ENCODE data around the gene MDC1. TPM values are rescaled to one million over a fixed set of nuclear protein-coding genes. Genes with fewer than 3 reads are reported as not detected.

The MDC1 gene
- total RNA-seq, 1 donor from 2014 or later, result 24.5 TPM

DNA sequence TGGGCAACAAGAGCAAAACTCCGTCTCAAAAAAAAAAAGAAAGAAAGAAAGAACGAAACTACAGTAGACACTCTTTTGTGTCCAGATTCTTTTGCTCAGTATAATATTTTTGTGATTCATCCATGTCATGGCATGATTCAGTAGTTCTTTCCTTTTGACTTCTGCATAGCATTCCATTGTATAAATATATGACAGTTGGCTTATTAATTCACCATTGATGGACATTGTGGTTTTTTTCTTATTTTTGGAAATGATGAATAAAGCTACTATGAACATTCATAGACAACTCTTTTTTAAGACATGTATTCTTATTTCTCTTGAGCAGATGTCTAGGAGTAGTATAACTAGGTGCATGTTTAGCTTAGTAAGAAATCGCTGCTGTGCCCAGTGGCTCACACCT lies 37.5 kb upstream of the MDC1 start:
- ATAC-seq, result no peak

DNA sequence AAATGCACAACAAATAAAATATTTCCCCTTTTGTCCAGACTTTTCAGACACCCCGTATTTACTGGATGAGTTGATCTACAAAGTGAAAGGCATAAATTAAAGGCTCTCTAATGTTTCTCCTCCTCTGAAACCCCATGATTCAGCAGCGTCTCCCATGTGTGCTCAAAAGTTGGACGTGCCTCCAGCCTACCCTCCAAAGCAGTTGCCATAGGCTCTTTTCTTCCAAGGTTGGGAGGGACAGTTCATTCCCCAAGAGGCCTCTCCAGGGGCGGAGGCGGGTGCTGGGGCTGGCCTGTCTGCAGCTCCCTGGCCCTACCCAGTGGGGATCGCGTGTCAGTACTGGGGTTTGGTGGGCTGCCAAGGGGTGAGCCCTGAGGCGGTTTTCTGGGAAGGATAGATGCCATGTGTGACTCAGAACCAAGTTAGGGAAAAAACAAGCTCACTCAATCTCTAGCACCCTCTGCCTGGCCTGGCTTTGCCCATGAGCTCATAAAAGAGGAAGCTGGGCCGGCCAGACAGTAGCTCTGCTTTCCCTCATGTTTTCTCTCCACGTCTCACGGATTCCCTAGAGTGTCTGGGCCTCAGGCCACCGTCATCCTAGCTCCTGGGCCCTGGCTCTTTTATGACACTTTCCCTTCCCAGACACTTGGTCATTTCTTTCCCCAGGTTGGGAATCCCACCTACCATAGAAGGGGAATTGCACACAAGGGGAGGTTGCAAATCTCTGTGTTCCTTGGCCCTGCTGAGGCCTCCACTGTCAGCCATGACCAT lies 35.3 kb upstream of the MDC1 start:
- Histone ChIP-seq H3K36me3 (no peaks in the 10 kb centered on the region), H3K4me1 (peaks cover 52% of the 10 kb centered on the region), H3K4me3 (no peak overlapping the region), H3K9me3 (no peaks in the 10 kb centered on the region), H3K27me3 (ENCODE audit: low read depth) (no peaks in the 10 kb centered on the region), H3K27ac (peak overlapping the region; percentile 86)
- DNase-seq (peak; percentile 87), ATAC-seq (peak; percentile 92 to 93)
- TF ChIP-seq, protein P1, sequence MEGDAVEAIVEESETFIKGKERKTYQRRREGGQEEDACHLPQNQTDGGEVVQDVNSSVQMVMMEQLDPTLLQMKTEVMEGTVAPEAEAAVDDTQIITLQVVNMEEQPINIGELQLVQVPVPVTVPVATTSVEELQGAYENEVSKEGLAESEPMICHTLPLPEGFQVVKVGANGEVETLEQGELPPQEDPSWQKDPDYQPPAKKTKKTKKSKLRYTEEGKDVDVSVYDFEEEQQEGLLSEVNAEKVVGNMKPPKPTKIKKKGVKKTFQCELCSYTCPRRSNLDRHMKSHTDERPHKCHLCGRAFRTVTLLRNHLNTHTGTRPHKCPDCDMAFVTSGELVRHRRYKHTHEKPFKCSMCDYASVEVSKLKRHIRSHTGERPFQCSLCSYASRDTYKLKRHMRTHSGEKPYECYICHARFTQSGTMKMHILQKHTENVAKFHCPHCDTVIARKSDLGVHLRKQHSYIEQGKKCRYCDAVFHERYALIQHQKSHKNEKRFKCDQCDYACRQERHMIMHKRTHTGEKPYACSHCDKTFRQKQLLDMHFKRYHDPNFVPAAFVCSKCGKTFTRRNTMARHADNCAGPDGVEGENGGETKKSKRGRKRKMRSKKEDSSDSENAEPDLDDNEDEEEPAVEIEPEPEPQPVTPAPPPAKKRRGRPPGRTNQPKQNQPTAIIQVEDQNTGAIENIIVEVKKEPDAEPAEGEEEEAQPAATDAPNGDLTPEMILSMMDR (IDR thresholded peaks at IDR 0.05), result no peak
- intact Hi-C loops (cut with DNase I), result no loop called here

More for the DNA sequence above, 37.5 kb upstream of the MDC1 start:
- no peaks in the 10 kb centered on the region for H3K36me3 ChIP-seq
- no peak overlapping the region for H3K4me3 ChIP-seq
- no peak for DNase-seq
- H3K27ac ChIP-seq, result no peak overlapping the region
- intact Hi-C loops (cut with DNase I), result no loop called here
- H3K9me3 ChIP-seq, result no peaks in the 10 kb centered on the region
- TF ChIP-seq, protein P1 (IDR thresholded peaks at IDR 0.05), result no peak
- peaks cover 40% of the 10 kb centered on the region for H3K4me1 ChIP-seq
- H3K27me3 ChIP-seq (ENCODE audit: low read depth), result no peaks in the 10 kb centered on the region

DNA sequence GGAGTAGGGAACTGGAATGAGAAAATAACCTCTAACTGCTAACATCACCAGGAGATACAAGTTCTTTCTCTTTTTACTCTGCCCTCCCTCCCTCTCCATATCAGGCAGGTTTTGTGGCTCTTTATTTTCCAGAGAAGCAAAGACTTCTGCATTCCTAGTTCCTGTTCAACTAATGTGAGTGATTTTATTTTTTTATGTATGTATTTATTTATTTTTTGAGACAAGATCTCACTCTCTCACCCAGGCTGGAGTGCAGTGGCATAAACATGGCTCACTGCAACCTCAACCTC lies 33.2 kb upstream of the MDC1 start:
- DNase-seq (no peak), ATAC-seq (no peak)
- H3K4me3 ChIP-seq, result no peak overlapping the region
- H3K4me1 ChIP-seq, result peaks cover 57% of the 10 kb centered on the region
- no peaks in the 10 kb centered on the region for H3K27me3 ChIP-seq (ENCODE audit: low read depth)
- no peak overlapping the region for H3K27ac ChIP-seq
- TF ChIP-seq, protein P1 (IDR thresholded peaks at IDR 0.05), result no peak
- no peaks in the 10 kb centered on the region for H3K36me3 ChIP-seq
- intact Hi-C loops (cut with DNase I), result no loop called here
- no peaks in the 10 kb centered on the region for H3K9me3 ChIP-seq

DNA sequence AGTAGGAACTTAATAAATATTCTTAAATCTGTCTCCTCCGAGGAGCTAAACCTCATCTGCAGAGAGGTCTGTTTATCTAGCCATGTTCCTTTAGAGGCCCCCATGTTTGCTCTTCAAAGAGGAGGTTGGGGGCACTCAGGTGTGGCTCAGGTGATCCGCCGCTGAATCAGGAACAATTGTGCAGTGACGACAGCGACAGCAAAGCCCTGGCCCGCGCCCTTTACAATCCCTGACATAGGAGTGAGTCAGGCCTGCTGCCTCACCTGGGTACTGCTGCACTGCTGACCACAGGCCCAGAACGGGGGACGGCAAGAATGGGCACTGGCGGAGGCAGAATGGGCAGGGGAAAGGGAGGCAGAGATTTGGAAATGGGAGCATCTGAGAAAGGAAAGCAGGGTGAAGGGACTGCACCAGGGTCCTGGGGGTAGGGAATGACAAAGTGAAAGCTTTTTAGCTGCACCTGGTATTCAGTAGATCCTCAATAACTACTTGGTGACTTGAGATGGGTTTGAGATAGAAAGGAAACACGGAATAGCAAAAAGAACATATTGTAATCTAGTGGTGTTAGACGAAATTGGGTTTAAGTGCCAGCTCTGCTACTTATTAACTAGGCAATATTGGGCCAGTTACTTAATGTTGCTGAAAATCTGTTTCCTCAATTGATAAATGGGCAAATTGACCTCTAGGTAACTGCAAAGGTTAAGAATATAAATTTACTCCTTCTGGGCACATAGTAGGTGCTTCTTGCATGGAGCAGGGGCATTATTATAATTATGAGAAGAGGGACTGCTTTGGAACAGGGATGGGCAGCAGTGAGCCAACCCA lies 32.7 kb upstream of the MDC1 start:
- DNase-seq (no peak), ATAC-seq (no peak)
- Histone ChIP-seq H3K4me3 (no peak overlapping the region), H3K27ac (no peak overlapping the region), H3K36me3 (no peaks in the 10 kb centered on the region), H3K9me3 (no peaks in the 10 kb centered on the region), H3K27me3 (ENCODE audit: low read depth) (no peaks in the 10 kb centered on the region), H3K4me1 (peaks cover 61% of the 10 kb centered on the region)
- TF ChIP-seq, protein P1 (IDR thresholded peaks at IDR 0.05), result no peak
- intact Hi-C loops (cut with DNase I), result no loop called here

DNA sequence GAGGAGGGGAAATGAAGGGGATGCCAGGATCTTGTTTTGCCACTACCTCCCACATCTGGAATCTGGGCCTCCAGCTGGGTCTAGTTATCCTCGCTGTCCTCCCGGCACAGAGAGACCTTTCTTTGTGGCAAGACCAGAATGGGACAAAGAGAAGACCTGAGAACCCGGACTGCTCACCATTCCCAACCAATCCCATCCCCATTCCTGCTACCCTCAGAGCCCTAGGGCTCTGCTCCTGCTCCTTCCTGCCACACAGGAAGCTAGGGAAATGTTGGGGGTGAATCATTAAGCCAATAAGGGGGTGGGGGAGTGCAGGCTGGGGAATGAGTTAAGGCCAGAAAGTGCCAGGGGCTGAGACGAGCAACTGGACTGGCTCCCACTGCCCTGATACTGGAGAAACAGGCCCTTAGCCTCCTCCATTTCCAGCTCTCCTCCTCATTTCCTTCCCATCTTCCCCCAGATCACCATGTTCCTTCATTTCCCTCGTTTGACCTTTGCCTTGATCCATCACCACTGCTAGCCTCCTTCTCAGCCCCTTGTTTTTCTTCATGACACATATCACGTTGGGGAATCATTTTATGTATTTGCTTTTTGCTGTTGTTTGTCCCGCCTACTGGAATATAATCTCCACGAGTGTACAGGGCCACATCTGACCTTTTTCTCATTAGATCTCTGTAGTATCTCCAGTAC lies 31.9 kb upstream of the MDC1 start:
- H3K27ac ChIP-seq, result no peak overlapping the region
- H3K27me3 ChIP-seq (ENCODE audit: low read depth), result no peaks in the 10 kb centered on the region
- no peak for DNase-seq
- no peak for ATAC-seq
- H3K9me3 ChIP-seq, result no peaks in the 10 kb centered on the region
- TF ChIP-seq, protein P1 (IDR thresholded peaks at IDR 0.05), result no peak
- peaks cover 65% of the 10 kb centered on the region for H3K4me1 ChIP-seq
- H3K4me3 ChIP-seq, result no peak overlapping the region
- no peaks in the 10 kb centered on the region for H3K36me3 ChIP-seq
- intact Hi-C loops (cut with DNase I), result no loop called here

Measured in lower lobe of right lung (tissue), 2 donors.